T-helper 22 cell (primary cell): ENCODE data around the gene FLOT2.
"Not testable (repeated sequence)": the region's sequence is repeated elsewhere in the genome, so short reads cannot be mapped to it uniquely, and the experiment has no call there.

ENCODE experiments used
- DNase-seq: peaks from one replicate; pipeline ENCODE4 v3.0.0-alpha.2; 2020; ENCODE audit warnings: low read depth

FLOT2 gene

GRCh38 chr17:28842282-28843012 is 55.1 kb downstream of the FLOT2 start, which contains the start of gene FAM222B:
Gene FAM222B, minus strand, starts transcription at chr17:28842790. Its CDS starts 76,123 bp downstream, at chr17:28766667.
- peak; percentile 78 for DNase-seq

- DNase-seq = no peak
Measured at GRCh38 chr17:28841901-28842281, 55.6 kb downstream of the FLOT2 start.

GRCh38 chr17:28839221-28839620 is 58.3 kb downstream of the FLOT2 start:
- no peak for DNase-seq

GRCh38 chr17:28836541-28836940 is 61.0 kb downstream of the FLOT2 start:
- DNase-seq = not testable (repeated sequence)

GRCh38 chr17:28834420-28834819 is 63.1 kb downstream of the FLOT2 start:
- DNase-seq = no peak
